SIG-M5 treated with dmso at 0.1 percent for 504 hours (cell line): ENCODE measurements around the gene FGR.

ENCODE experiments used
- DNase-seq: peaks from one replicate; lab custom pipeline; 2025; ENCODE audit not compliant: unreplicated experiment; lab: John Stamatoyannopoulos, UW

The FGR gene

GRCh38 chr1:27589841-27590426 is 45.1 kb downstream of the FGR start:
- no peak for DNase-seq

DNA sequence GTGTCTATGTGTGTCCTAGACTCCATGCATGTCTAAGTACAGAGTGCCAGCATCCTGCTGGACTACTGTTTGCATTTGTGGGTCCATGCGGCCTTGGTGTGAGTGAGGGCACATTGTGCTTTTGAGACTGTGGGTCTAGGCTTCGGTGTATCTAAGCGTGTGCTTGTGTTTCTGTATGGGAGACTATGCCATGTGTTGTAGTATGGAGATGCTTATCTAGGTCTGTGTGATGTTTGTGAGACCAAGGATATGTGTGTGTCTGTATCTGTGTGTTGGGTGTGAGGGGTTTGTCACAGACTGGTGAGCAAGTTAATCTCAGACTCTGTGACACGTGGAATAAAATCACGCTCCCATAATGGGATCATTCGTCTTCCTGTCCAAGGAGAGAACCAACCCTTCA is 45.5 kb downstream of the FGR start:
- DNase-seq: no peak

DNA sequence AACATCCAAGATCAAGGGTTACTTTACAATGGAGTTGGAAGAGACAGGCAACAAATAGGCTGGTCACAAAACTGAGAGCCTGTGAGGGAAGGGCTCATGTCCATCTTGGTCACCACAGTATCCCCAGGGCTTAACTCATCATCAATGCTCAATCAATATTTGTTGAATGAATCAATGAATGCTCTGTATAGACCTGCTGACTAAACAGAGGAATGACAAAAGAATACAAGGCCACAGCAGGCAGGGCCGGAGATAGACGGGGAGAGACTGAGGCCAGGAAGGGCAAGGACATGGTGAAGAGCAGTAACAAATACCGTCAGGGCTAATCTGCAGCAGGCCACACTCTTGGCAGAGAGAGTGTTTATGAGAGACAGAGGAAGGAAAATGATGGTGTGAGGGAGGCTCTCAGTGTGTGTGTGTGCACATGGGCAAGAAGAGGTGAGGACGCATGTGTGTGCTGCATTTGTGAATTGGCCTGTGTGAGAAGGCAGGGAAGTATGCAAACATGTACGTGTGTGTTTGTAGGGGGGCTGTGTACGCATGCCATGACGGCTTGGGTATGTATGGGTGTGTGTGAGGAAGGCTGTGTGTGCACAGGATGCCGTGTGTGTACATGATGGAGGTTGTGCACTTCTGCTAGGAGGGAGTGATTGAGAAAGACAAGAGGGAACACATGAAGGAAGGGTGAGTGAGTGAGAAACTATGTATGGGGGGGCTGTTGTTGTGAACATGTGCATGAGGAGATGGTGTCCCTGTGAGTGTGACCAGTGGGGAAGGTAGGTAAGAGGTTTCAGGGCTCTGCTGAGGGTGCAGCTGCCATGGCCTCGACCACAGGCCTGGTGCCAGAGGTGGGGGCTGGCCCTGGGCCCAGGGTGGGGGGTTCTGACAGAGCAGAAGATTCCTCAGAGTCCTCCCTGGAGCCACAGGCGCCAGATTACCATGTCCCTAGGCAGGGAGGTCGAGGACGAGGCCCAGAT is 46.4 kb downstream of the FGR start:
- DNase-seq: no peak

DNA sequence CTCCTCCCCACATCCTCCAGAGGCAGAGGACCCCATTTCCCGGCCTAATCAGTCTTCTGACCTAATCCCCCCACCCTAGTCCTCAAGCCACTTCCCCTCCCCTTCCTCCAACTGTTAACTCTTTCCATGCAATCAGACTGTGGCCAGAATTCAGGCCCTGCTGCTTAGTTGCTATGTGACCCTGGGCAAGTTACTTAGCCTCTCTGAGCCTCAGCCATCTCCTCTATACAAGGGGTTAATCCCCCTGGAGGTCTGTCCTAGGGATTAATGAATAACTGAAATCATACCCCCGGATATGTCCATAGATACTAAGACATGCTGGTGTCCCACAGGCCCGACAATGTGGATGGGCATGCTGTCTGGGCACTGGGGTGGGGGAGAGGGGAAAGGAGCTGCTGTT is 49.3 kb downstream of the FGR start:
- no peak for DNase-seq

GRCh38 chr1:27584453-27584852 is 50.5 kb downstream of the FGR start:
- DNase-seq: no peak

- DNase-seq: no peak
Measured at GRCh38 chr1:27583479-27583878, 51.5 kb downstream of the FGR start.

GRCh38 chr1:27581823-27582243 is 53.2 kb downstream of the FGR start:
- no peak for DNase-seq

GRCh38 chr1:27577504-27578188 is 57.3 kb downstream of the FGR start:
- no peak for DNase-seq

- DNase-seq: no peak
Measured at GRCh38 chr1:27576806-27577227, 58.2 kb downstream of the FGR start.

GRCh38 chr1:27575840-27576331 is 59.1 kb downstream of the FGR start:
- DNase-seq: no peak

- DNase-seq: no peak
Measured at GRCh38 chr1:27574871-27575831, 59.8 kb downstream of the FGR start.

- no peak for DNase-seq
Measured at GRCh38 chr1:27574001-27574781, 60.8 kb downstream of the FGR start.

DNA sequence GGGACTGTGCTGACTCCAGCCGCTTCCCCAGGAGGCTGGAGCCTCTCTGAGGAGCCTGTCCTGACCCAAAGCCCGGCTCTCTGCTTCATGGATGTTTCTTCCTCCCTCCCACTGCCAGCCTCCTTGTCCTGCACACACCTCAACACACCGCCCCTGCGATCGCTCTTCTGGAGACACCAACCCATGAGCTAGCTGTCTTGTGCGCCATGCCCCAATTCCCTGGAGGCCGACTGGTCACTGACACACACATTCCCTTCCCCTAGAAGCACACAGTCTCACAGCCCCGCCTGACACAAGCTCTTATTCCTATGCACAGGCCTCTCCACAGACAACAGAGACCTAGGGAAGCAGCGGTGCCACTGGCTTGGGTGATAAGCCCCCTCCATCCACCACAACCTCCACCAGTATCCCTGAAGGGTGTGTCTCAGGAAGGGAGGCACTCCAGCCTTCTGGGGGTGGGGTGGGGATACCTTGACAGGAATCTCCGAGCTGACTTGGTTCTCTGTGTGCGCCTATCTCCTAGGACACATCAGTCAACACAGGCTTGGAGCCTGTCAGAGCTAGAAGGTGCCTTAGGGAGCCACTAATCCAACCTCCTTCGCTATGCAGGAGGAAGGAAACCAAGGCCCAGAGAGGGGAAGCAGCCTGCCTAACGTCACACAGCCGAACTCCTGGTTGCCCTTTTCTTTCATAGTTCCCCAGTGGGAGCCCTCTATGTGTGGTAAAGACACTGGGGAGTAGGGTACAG is 62.1 kb downstream of the FGR start:
- DNase-seq: no peak

- DNase-seq: no peak
Measured at GRCh38 chr1:27572019-27572678, 62.8 kb downstream of the FGR start.

DNA sequence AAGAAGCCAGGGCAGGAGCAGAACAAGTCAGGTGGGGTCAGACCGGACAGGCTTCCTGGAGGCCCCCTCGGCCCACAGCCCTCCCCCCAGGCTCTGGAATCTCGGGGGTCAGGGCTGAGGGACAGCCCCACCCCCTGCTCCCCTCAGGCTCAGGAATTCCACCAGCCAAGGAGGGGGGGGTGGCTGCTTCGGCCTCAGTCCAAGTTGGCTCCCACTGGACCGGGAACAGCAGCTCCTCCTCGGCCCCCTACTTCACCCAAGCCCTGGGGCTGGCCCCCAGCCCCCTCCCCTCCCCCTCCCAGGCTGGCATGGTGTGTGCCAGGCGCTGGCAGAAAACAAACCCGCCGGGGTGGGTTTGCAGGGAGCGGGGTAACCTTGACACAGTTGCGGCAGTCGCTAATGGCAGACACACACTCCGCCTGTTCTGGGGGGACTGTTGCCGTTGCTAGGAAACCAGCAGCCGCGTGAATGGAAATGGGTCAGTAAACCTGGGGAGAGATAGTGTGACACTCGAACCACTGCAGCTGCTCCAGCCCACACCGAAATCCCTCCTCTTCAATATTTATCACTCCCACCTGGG is 63.5 kb downstream of the FGR start:
- no peak for DNase-seq

DNA sequence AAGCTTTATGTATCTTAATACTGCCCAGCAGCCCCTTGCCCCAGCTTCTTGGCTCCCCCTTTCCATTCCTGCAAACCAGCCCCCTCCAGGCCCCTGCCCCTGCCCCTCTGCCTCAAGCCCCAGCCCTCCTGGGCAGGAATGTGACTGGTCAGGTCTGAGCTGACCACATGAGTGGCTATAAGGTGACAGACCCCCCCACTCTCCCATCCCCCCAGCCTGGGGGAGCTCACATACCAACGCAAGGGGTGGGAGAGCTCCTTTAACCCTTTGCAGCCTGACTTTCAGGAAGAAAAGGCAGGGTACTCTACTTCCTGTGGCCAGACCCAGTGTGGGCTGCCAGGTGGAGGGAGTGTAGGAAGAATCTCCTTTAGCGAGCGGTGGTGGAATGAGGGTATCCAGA is 64.2 kb downstream of the FGR start:
- DNase-seq: no peak

DNA sequence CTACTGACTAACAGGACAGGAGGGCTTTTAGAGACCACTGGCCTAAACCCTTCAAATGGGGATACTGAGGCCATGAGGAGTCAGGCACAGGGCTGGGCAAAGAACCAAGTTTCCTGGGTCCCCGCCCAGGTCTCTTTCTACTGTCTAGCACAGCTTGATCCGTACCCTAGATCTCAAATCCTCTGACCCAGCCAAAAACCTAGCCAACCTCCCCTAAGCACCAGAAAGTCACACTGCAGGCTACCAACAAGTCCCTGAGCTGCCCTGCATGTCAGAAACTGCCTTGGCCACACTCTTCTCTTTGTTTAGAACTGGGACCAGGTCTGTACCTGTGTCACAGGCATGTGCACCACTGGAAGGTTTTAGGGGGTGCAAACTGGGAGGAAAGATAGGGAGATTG is 64.6 kb downstream of the FGR start:
- no peak for DNase-seq
